Neural cell (in vitro differentiated cells): ENCODE data around the gene CARS1. TPM values are rescaled to one million over a fixed set of nuclear protein-coding genes. Genes with fewer than 3 reads are reported as not detected.

Experiments used
- H2AFZ ChIP-seq: fragments of 200-600, 300-800 bp; sonication (generic), shearing (Covaris generic); 2 replicates; pipeline ENCODE4 v1.6.0; 2014; ENCODE audit warnings: low read depth, mild to moderate bottlenecking, antibody characterized with exemption, low read length, moderate library complexity
- H3F3A ChIP-seq: fragments of 200-600 bp; shearing (Covaris generic); 2 replicates; pipeline ENCODE4 v1.6.1; 2016; ENCODE audit warnings: mild to moderate bottlenecking, moderate library complexity, mixed read lengths, antibody characterized with exemption, low read length; ENCODE audit not compliant: insufficient read depth, poor library complexity, severe bottlenecking
- H3K27ac ChIP-seq: fragments of 200-600, 300-800 bp; sonication (generic), shearing (Covaris generic); 2 replicates; pipeline ENCODE4 v1.5.1; 2014; ENCODE audit warnings: mild to moderate bottlenecking, low read length, moderate library complexity
- H3K27me3 ChIP-seq: fragments of 300-800, 200-600 bp; sonication (generic), shearing (Covaris generic); 2 replicates; pipeline ENCODE4 v1.6.0; 2014; ENCODE audit warnings: mild to moderate bottlenecking, low read depth, low read length, moderate library complexity; ENCODE audit not compliant: insufficient read depth
- H3K36me3 ChIP-seq: fragments of 300-800, 200-600 bp; sonication (generic), shearing (Covaris generic); 2 replicates; pipeline ENCODE4 v1.5.1; 2014; ENCODE audit warnings: mild to moderate bottlenecking, antibody characterized with exemption, low read length, moderate library complexity; ENCODE audit not compliant: insufficient read depth
- H3K4me2 ChIP-seq: fragments of 300-800, 200-600 bp; sonication (generic), shearing (Covaris generic); 2 replicates; pipeline ENCODE4 v1.6.0; 2014; ENCODE audit warnings: mild to moderate bottlenecking, low read length
- H3K4me3 ChIP-seq: fragments of 300-800, 200-600 bp; sonication (generic), shearing (Covaris generic); 2 replicates; pipeline ENCODE4 v1.5.1; 2014; ENCODE audit warnings: mild to moderate bottlenecking, low read length, moderate library complexity
- H3K79me2 ChIP-seq: fragments of 200-600 bp; shearing (Covaris generic); replicated peaks from 2 replicates; pipeline ENCODE4 v1.6.0; 2014; ENCODE audit warnings: mild to moderate bottlenecking, low read length, moderate library complexity; ENCODE audit not compliant: insufficient read depth
- H3K9ac ChIP-seq: fragments of 300-800, 200-600 bp; sonication (generic), shearing (Covaris generic); 2 replicates; pipeline ENCODE4 v1.6.1; 2016; ENCODE audit warnings: mild to moderate bottlenecking, low read length, mixed read lengths
- H3K9me2 ChIP-seq: fragments of 200-600 bp; shearing (Covaris generic); 2 replicates; pipeline ENCODE4 v1.6.1; 2016; ENCODE audit warnings: mild to moderate bottlenecking, low read length, mixed read lengths; ENCODE audit not compliant: insufficient read depth
- H3K9me3 ChIP-seq: fragments of 200-600, 300-800 bp; sonication (generic), shearing (Covaris generic); 2 replicates; pipeline ENCODE4 v1.6.1; 2016; ENCODE audit warnings: mild to moderate bottlenecking, mixed run types, low read length, moderate library complexity, mixed read lengths
- H4K20me1 ChIP-seq: fragments of 200-600 bp; shearing (Covaris generic); 2 replicates; pipeline ENCODE4 v1.6.1; 2016; ENCODE audit warnings: mild to moderate bottlenecking, mixed run types; ENCODE audit not compliant: insufficient read depth
- EP300 ChIP-seq: fragments of 450-650 bp; conservative IDR thresholded peaks from 2 replicates; pipeline ENCODE4 v1.6.1; 2014; ENCODE audit warnings: antibody characterized with exemption, mild to moderate bottlenecking, moderate library complexity; ENCODE audit not compliant: poor library complexity, severe bottlenecking
- EZH2 ChIP-seq: fragments of 200-600, 300-800 bp; shearing (Covaris generic), sonication (generic); IDR thresholded peaks from 2 replicates; pipeline ENCODE4 v1.6.1; 2014; ENCODE audit warnings: antibody characterized with exemption, low read length, borderline replicate concordance, mild to moderate bottlenecking; ENCODE audit not compliant: insufficient read depth, poor library complexity, severe bottlenecking
- MXI1 ChIP-seq: fragments of 450-650 bp; conservative IDR thresholded peaks from 2 replicates; pipeline ENCODE4 v1.6.1; 2014; ENCODE audit warnings: antibody characterized with exemption, mild to moderate bottlenecking; ENCODE audit not compliant: poor library complexity, severe bottlenecking
- POLR2AphosphoS5 ChIP-seq: IDR thresholded peaks from 2 replicates; pipeline ENCODE4 v1.6.1; 2012
- RAD21 ChIP-seq: fragments of 450-650 bp; conservative IDR thresholded peaks from 2 replicates; pipeline ENCODE4 v1.6.1; 2014; ENCODE audit warnings: antibody characterized with exemption, mild to moderate bottlenecking, moderate library complexity
- SMC3 ChIP-seq: fragments of 450-650 bp; conservative IDR thresholded peaks from 2 replicates; pipeline ENCODE4 v1.6.1; 2014; ENCODE audit warnings: antibody characterized with exemption, mild to moderate bottlenecking, moderate library complexity; ENCODE audit not compliant: poor library complexity
- TAF1 ChIP-seq: IDR thresholded peaks from 2 replicates; pipeline ENCODE4 v1.6.1; 2012; ENCODE audit warnings: low read depth
- polyA plus RNA-seq: library from polyadenylated mRNA; depleted of rRNA; stranded (reverse); fragments of >200 nt; gene quantifications from 2 replicates; pipeline ENCODE4 v1.2.3, GENCODE V29; 2014
- TF ChIP-seq, protein P1 (sequence below): IDR thresholded peaks from 2 replicates; pipeline ENCODE4 v1.6.1; 2012; ENCODE audit warnings: borderline replicate concordance
- TF ChIP-seq, protein P2 (sequence below): fragments of 450-650 bp; IDR thresholded peaks from 2 replicates; pipeline ENCODE4 v1.5.1; 2014; ENCODE audit warnings: antibody characterized with exemption, mild to moderate bottlenecking, moderate library complexity; ENCODE audit not compliant: poor library complexity, severe bottlenecking

The CARS1 gene
- polyA plus RNA-seq, 1 donor from 2014 or later: 48.2 TPM

DNA sequence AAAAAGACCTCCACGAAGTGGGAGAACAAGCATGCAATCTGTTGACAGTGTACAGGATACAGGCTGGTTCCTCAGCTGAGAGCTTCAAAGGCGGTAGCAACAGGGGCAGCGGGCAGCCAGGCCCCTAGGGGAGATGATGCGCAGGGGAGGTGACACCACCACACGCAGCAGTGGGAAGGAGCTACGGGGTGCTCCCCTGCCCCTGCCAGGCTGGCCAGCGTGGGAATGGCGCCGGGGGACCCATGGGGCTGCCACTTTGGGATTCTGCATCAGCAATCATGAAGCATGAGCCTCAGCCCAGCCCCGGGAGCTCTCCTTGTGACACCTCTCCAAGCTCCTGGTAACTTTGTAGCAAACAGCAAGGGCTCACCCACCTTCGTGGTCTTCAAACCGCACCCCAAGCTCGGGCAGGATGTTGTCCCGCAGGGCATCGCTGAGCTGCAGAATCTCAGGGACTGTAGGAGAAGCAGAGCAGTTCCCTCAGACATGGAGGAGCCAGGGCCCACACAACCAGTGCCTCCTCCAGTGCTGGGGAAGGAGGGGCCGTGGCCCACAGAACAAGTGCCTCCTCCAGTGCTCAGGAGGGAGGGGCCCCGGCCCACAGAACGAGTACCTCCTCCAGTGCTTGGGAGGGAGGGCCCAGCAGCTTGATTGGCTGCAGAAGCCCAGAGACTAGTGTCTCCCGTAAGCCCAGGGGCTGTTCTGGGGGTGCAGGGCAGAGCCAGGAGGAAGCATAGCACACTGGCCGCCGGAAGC lies 50.5 kb downstream of the CARS1 start:
- Histone ChIP-seq H3F3A (no peaks in the 10 kb centered on the region), H3K9me2 (no peaks in the 10 kb centered on the region), H3K27me3 (no peaks in the 10 kb centered on the region), H3K79me2 (no peaks in the 10 kb centered on the region), H3K4me3 (no peak overlapping the region), H3K4me2 (no peak overlapping the region), H3K9ac (no peak overlapping the region), H3K27ac (no peak overlapping the region), H3K36me3 (no peaks in the 10 kb centered on the region), H4K20me1 (no peaks in the 10 kb centered on the region), H2AFZ (no peak overlapping the region), H3K9me3 (no peaks in the 10 kb centered on the region)
- TF ChIP-seq EZH2 (no peak), RAD21 (no peak), SMC3 (no peak), POLR2AphosphoS5 (no peak), MXI1 (no peak), TAF1 (no peak), EP300 (no peak)
- TF ChIP-seq, protein P1, sequence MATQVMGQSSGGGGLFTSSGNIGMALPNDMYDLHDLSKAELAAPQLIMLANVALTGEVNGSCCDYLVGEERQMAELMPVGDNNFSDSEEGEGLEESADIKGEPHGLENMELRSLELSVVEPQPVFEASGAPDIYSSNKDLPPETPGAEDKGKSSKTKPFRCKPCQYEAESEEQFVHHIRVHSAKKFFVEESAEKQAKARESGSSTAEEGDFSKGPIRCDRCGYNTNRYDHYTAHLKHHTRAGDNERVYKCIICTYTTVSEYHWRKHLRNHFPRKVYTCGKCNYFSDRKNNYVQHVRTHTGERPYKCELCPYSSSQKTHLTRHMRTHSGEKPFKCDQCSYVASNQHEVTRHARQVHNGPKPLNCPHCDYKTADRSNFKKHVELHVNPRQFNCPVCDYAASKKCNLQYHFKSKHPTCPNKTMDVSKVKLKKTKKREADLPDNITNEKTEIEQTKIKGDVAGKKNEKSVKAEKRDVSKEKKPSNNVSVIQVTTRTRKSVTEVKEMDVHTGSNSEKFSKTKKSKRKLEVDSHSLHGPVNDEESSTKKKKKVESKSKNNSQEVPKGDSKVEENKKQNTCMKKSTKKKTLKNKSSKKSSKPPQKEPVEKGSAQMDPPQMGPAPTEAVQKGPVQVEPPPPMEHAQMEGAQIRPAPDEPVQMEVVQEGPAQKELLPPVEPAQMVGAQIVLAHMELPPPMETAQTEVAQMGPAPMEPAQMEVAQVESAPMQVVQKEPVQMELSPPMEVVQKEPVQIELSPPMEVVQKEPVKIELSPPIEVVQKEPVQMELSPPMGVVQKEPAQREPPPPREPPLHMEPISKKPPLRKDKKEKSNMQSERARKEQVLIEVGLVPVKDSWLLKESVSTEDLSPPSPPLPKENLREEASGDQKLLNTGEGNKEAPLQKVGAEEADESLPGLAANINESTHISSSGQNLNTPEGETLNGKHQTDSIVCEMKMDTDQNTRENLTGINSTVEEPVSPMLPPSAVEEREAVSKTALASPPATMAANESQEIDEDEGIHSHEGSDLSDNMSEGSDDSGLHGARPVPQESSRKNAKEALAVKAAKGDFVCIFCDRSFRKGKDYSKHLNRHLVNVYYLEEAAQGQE: no peak
- TF ChIP-seq, protein P2, sequence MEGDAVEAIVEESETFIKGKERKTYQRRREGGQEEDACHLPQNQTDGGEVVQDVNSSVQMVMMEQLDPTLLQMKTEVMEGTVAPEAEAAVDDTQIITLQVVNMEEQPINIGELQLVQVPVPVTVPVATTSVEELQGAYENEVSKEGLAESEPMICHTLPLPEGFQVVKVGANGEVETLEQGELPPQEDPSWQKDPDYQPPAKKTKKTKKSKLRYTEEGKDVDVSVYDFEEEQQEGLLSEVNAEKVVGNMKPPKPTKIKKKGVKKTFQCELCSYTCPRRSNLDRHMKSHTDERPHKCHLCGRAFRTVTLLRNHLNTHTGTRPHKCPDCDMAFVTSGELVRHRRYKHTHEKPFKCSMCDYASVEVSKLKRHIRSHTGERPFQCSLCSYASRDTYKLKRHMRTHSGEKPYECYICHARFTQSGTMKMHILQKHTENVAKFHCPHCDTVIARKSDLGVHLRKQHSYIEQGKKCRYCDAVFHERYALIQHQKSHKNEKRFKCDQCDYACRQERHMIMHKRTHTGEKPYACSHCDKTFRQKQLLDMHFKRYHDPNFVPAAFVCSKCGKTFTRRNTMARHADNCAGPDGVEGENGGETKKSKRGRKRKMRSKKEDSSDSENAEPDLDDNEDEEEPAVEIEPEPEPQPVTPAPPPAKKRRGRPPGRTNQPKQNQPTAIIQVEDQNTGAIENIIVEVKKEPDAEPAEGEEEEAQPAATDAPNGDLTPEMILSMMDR: no peak

DNA sequence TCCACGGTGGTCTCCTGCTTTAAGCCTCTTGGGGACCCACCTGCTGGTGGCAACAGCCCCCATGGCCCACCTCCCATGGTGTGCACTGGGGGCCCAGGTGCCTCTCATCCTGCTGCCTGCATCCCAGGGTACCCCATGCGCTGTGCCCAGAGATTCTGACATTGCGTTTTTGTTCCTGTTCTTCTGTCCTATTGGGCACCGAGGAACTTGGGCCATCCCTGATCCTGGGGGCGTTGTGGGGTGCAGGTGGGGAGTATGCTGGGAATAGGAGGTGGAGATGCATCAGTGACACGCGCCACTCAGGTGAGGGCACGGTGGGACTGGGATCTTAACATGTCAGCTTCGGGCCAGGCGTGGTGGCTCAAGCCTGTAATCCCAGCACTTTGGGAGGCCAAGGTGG lies 52.7 kb downstream of the CARS1 start:
- H3K9ac ChIP-seq: no peak overlapping the region
- TF ChIP-seq, protein P2: no peak
- TF ChIP-seq RAD21 (no peak), MXI1 (no peak), EP300 (no peak), SMC3 (no peak), POLR2AphosphoS5 (no peak), TAF1 (no peak), EZH2 (no peak)
- TF ChIP-seq, protein P1: no peak
- no peaks in the 10 kb centered on the region for H3K9me2 ChIP-seq
- no peak overlapping the region for H2AFZ ChIP-seq
- H3K4me2 ChIP-seq: no peak overlapping the region
- H3K27ac ChIP-seq: no peak overlapping the region
- H3K79me2 ChIP-seq: no peaks in the 10 kb centered on the region
- no peak overlapping the region for H3K4me3 ChIP-seq
- H3K9me3 ChIP-seq: no peaks in the 10 kb centered on the region
- H3K36me3 ChIP-seq: no peaks in the 10 kb centered on the region
- H3K27me3 ChIP-seq: no peaks in the 10 kb centered on the region
- no peaks in the 10 kb centered on the region for H4K20me1 ChIP-seq
- no peaks in the 10 kb centered on the region for H3F3A ChIP-seq
